Uterus (tissue), 4 donors: Measurements from ENCODE around the gene CCDC38. TPM values are rescaled to one million over a fixed set of nuclear protein-coding genes. Genes with fewer than 3 reads are reported as not detected.

ENCODE experiments used
- DNase-seq, 2 donors: peaks; one replicate each; pipeline ENCODE4 v3.0.0-alpha.2; 2019 to 2020
- H3K27ac ChIP-seq, 2 donors: fragments of 200-600 bp; sonication (generic); 1 replicate in 1 of 2; 2 replicates in 1 of 2; pipeline ENCODE4 v1.5.1; 2016 to 2018
- H3K27me3 ChIP-seq, 2 donors: fragments of 200-600 bp; sonication (generic); one replicate each; pipeline ENCODE4 v1.5.1; 2018 to 2019; ENCODE audit warnings: control low read depth in 1 of 2
- H3K36me3 ChIP-seq, 2 donors: fragments of 200-600 bp; sonication (generic); one replicate each; pipeline ENCODE4 v1.5.1; 2019; ENCODE audit warnings: control low read depth in 1 of 2
- H3K4me1 ChIP-seq, 2 donors: fragments of 200-600 bp; sonication (generic); one replicate each; pipeline ENCODE4 v1.5.1; 2018 to 2019; ENCODE audit warnings: control low read depth in 1 of 2
- H3K4me3 ChIP-seq, 2 donors: fragments of 200-600 bp; sonication (generic); 1 replicate in 1 of 2; 2 replicates in 1 of 2; pipeline ENCODE4 v1.5.1; 2018 to 2019; ENCODE audit warnings: mild to moderate bottlenecking in 1 of 2
- H3K9me3 ChIP-seq, 2 donors: fragments of 200-600 bp; sonication (generic); one replicate each; pipeline ENCODE4 v1.5.1; 2019; ENCODE audit warnings: control low read depth in 1 of 2
- POLR2A ChIP-seq, 2 donors: fragments of 450-650 bp; IDR thresholded peaks; one replicate each; pipeline ENCODE4 v1.6.1; 2016; ENCODE audit warnings: antibody characterized with exemption in 2 of 2, mild to moderate bottlenecking in 1 of 2, moderate library complexity in 1 of 2
- intact Hi-C: fragments of 100-400 bp; cut with DNase I; formaldehyde crosslinking; loops from one replicate; pipeline ENCODE4 v1.15.1; 2023; ENCODE audit warnings: low total_unique reads
- total RNA-seq, 4 donors: library from RNA; depleted of rRNA in 3 of 4; stranded (reverse); fragments of >200 nt in 3 of 4; gene quantifications; one replicate each; pipeline versions ENCODE4 v1.1.0 to v1.2.4, GENCODE V29; 2014 to 2023
- TF ChIP-seq, protein P1 (sequence below), 4 experiments: fragments of 200-600 bp in 2 of 4; fragments of 450-650 bp in 2 of 4; sonication (generic) in 2 of 4; IDR thresholded peaks; one replicate each; pipeline ENCODE4 v1.5.1; 2016 to 2019; ENCODE audit warnings: antibody characterized with exemption in 4 of 4, mild to moderate bottlenecking in 2 of 4, moderate library complexity in 1 of 4
- donor health status: DM: yes; HTN: yes; CAD: no.

Gene CCDC38
- total RNA-seq, 4 donors from 2014 or later, result 0.49 TPM; not detected in 3

DNA sequence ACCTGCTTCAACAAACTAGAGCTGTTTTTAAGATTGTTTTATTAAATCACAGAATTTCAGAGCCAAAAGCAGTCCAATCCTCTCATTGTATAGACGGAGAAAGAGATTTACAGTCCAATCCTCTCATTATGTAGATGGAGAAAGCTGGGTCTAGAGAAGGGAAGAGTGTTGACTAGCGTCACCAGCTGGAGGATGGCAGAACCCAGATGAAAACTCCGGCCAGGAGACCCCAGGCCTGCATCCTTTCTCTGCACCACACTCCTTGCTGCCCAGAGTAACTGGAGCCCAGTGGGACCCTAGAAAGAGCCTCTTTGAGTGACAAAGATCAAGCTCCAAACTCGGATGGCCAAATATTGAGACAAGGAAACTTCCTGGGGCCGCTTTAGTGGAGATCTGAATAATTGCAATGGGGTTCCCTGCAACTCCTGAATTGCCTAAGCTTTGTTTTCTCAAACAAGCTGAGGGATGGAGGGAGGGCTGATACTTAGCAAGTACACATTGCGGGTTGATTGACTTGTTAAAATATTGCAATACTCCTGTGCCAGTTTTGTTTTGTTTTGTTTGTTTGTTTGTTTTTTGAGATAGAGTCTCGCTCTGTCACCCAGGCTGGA is 13.2 kb upstream of the CCDC38 start:
- TF ChIP-seq, protein P1, sequence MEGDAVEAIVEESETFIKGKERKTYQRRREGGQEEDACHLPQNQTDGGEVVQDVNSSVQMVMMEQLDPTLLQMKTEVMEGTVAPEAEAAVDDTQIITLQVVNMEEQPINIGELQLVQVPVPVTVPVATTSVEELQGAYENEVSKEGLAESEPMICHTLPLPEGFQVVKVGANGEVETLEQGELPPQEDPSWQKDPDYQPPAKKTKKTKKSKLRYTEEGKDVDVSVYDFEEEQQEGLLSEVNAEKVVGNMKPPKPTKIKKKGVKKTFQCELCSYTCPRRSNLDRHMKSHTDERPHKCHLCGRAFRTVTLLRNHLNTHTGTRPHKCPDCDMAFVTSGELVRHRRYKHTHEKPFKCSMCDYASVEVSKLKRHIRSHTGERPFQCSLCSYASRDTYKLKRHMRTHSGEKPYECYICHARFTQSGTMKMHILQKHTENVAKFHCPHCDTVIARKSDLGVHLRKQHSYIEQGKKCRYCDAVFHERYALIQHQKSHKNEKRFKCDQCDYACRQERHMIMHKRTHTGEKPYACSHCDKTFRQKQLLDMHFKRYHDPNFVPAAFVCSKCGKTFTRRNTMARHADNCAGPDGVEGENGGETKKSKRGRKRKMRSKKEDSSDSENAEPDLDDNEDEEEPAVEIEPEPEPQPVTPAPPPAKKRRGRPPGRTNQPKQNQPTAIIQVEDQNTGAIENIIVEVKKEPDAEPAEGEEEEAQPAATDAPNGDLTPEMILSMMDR (IDR thresholded peaks at IDR 0.05), result no peak
- no peak for TF ChIP-seq POLR2A (IDR thresholded peaks at IDR 0.05)
- Histone ChIP-seq H3K27me3 (no peaks in the 10 kb centered on the region), H3K4me1 (no peaks in the 10 kb centered on the region), H3K9me3 (no peaks in the 10 kb centered on the region), H3K36me3 (no peaks in the 10 kb centered on the region), H3K27ac (no peak overlapping the region), H3K4me3 (no peak overlapping the region)
- intact Hi-C loops, result no loop called here
- no peak for DNase-seq

DNA sequence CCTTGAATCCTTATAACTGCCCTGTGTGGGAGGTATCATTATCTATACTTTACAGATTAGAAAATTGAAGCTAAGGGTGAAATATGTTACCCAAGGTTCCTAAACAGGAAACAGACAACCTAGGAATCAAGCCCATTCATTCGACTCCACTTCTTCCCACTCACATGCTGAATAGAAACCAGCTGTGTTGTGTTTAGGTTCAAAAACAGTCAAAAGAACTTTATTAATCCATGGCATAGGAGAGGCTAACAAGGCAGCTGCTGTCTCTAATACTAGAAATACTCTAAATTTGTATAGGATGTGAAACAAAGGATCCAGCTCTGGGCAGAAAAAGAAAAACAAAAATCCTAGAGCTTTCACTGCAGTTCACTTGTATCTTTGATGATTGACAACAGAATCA is 10.6 kb upstream of the CCDC38 start:
- intact Hi-C loops, result no loop called here
- H3K27ac ChIP-seq, result no peak overlapping the region
- no peak overlapping the region for H3K4me3 ChIP-seq
- no peaks in the 10 kb centered on the region for H3K4me1 ChIP-seq
- TF ChIP-seq POLR2A (IDR thresholded peaks at IDR 0.05), result no peak
- TF ChIP-seq, protein P1 (IDR thresholded peaks at IDR 0.05), result no peak
- H3K36me3 ChIP-seq, result no peaks in the 10 kb centered on the region
- no peaks in the 10 kb centered on the region for H3K27me3 ChIP-seq
- H3K9me3 ChIP-seq, result no peaks in the 10 kb centered on the region
- no peak for DNase-seq

DNA sequence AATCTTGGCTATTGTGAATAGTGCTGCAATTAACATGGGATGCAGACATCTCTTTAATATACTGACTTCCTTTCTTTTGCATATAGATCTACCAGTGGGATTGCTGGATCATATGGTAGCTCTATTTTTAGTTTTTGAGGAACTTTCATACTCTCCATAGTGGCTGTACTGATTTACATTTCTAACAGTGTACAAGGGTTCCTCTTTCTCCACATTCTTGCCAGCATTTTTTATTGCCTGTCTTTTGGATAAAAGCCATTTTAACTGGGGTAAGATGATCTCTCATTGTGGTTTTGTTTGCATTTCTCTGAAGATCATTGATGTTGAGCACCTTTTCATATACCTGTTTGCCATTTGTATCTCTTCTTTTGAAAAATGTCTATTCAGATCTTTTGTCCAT is 9.1 kb upstream of the CCDC38 start:
- Histone ChIP-seq H3K27ac (no peak overlapping the region), H3K4me1 (no peaks in the 10 kb centered on the region), H3K36me3 (no peaks in the 10 kb centered on the region), H3K9me3 (no peaks in the 10 kb centered on the region), H3K4me3 (no peak overlapping the region), H3K27me3 (no peaks in the 10 kb centered on the region)
- no peak for TF ChIP-seq POLR2A (IDR thresholded peaks at IDR 0.05)
- TF ChIP-seq, protein P1 (IDR thresholded peaks at IDR 0.05), result no peak
- intact Hi-C loops, result no loop called here
- DNase-seq, result no peak

DNA sequence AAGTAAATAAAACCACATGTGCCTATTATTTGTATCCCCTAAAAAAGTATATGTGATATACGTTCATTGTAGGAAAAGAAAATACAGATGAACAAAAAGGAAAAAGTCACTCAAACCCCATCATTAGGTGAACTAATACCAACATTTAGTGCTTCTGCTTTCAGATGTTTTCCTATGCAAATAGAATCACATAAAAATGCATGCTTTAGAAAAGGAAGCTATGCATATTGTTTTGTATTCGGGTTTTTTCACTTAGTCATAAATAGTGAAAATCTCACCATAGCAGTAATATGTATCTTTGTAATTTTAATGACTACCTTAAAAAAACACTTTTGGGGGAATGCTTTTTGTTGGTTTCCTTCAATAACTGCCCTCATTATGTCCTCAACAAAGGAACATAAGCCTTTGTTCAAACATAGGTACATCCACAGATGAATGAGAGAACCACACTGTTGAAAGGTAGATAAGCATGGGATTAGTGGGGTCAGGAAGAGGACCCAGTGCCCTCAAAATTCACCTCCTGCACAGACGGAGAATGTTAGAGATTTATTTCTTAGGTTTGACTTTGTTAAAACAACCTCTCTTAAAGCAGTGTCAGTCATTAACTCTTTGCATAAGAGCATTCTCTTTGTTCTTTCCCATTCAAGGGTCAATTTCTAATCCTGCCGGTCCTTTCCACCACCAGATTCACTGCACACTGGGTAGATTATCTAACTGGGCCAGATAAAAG is 7.2 kb upstream of the CCDC38 start:
- Histone ChIP-seq H3K27me3 (no peaks in the 10 kb centered on the region), H3K9me3 (no peaks in the 10 kb centered on the region), H3K4me3 (no peak overlapping the region), H3K4me1 (no peaks in the 10 kb centered on the region), H3K27ac (no peak overlapping the region), H3K36me3 (no peaks in the 10 kb centered on the region)
- TF ChIP-seq, protein P1 (IDR thresholded peaks at IDR 0.05), result no peak
- TF ChIP-seq POLR2A (IDR thresholded peaks at IDR 0.05), result no peak
- intact Hi-C loops, result no loop called here
- DNase-seq, result no peak

DNA sequence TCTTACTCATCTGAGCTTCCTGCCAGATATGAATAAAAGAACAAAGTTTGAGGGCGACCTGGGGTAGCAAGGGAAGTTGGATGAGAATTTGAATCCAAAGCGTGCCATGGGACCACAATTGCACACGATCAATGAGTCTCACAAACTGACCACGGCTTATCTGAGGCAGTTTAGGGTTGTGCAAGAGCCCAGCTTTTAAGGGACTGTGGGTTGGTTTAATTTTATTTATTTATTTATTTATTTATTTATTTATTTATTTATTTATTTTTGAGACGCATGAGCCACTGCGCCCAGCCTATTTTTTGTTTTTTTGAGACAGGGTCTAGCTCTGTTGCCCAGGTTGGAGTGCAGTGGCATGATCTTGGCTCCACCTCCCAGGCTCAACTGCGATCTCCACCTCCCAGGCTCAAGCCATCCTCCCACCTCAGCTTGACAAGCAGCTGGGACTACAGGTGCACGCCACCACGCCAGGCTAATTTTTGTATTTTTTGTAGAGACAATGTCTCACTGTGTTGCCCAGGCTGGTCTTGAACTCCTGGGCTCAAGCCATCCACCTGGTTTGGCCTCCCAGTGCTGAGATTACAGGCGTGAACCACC is 1.8 kb upstream of the CCDC38 start:
- intact Hi-C loops, result no loop called here

More for the DNA sequence above, 1.8 kb upstream of the CCDC38 start:
- H3K36me3 ChIP-seq, result no peaks in the 10 kb centered on the region
- no peaks in the 10 kb centered on the region for H3K4me1 ChIP-seq
- no peak for DNase-seq
- no peaks in the 10 kb centered on the region for H3K27me3 ChIP-seq
- H3K9me3 ChIP-seq, result no peaks in the 10 kb centered on the region
- H3K4me3 ChIP-seq, result no peak overlapping the region
- TF ChIP-seq, protein P1 (IDR thresholded peaks at IDR 0.05), result no peak
- no peak for TF ChIP-seq POLR2A (IDR thresholded peaks at IDR 0.05)
- H3K27ac ChIP-seq, result no peak overlapping the region
